PFSK-1 (cell line): ENCODE results near the gene SIPA1.
A peak's percentile ranks its signal among the peaks of the same experiment; 100 is the strongest.

ENCODE experiments used
- FOXP2 ChIP-seq: optimal IDR thresholded peaks from 2 replicates; pipeline ENCODE3; 2011; ENCODE audit warnings: borderline replicate concordance, control low read depth, inconsistent platforms; ENCODE audit not compliant: insufficient read depth; ENCODE audit errors: extremely low read length, extremely low read depth
- POLR2AphosphoS5 ChIP-seq: IDR thresholded peaks from 2 replicates; pipeline ENCODE4 v1.6.1; 2012; ENCODE audit warnings: low read depth, mild to moderate bottlenecking, control low read depth, low read length, moderate library complexity
- REST ChIP-seq, 2 experiments: IDR thresholded peaks; 2 replicates each; pipeline versions ENCODE4 v1.6.1 to v1.8.0; 2011 to 2012; ENCODE audit warnings: low read depth in 2 of 2, low read length in 2 of 2, control low read depth in 1 of 2, inconsistent platforms in 1 of 2, mild to moderate bottlenecking in 1 of 2, moderate library complexity in 1 of 2; ENCODE audit not compliant: insufficient read depth in 1 of 2
- SIN3A ChIP-seq: IDR thresholded peaks from 2 replicates; pipeline ENCODE4 v1.6.1; 2012; ENCODE audit warnings: mild to moderate bottlenecking, low read length, moderate library complexity, borderline replicate concordance; ENCODE audit not compliant: insufficient read depth
- TAF1 ChIP-seq: IDR thresholded peaks from 2 replicates; pipeline ENCODE4 v1.6.1; 2012; ENCODE audit warnings: low read length, control low read depth, borderline replicate concordance; ENCODE audit not compliant: insufficient read depth

SIPA1 gene

GRCh38 chr11:65692367-65692766 lies 54.5 kb downstream of the SIPA1 start:
- TF ChIP-seq FOXP2: no peak
- no peak for TF ChIP-seq POLR2AphosphoS5
- no peak for TF ChIP-seq SIN3A
- TF ChIP-seq REST (IDR thresholded peaks at IDR 0.05; ENCODE audit: insufficient read depth in 1 of 2, low read depth in 2 of 2, low read length in 2 of 2): no peak
- no peak for TF ChIP-seq TAF1

- TF ChIP-seq POLR2AphosphoS5: no peak
- no peak for TF ChIP-seq SIN3A
- no peak for TF ChIP-seq TAF1
- TF ChIP-seq REST (IDR thresholded peaks at IDR 0.05; ENCODE audit: insufficient read depth in 1 of 2, low read depth in 2 of 2, low read length in 2 of 2): no peak
- no peak for TF ChIP-seq FOXP2
These were observed 57.7 kb downstream of the SIPA1 start for GRCh38 chr11:65695459-65696241.

- TF ChIP-seq SIN3A (no peak), FOXP2 (no peak), REST (IDR thresholded peaks at IDR 0.05; ENCODE audit: insufficient read depth in 1 of 2, low read depth in 2 of 2, low read length in 2 of 2) (no peak), POLR2AphosphoS5 (no peak), TAF1 (no peak)
These were observed 59.1 kb downstream of the SIPA1 start for GRCh38 chr11:65696802-65697552.

- TF ChIP-seq FOXP2 (peak; percentile 91), SIN3A (no peak)
These were observed 60.3 kb downstream of the SIPA1 start for GRCh38 chr11:65698205-65698604.

GRCh38 chr11:65699306-65699705 lies 61.4 kb downstream of the SIPA1 start:
- TF ChIP-seq REST (IDR thresholded peaks at IDR 0.05; ENCODE audit: insufficient read depth in 1 of 2, low read depth in 2 of 2, low read length in 2 of 2) (no peak), TAF1 (no peak), SIN3A (no peak), FOXP2 (no peak), POLR2AphosphoS5 (no peak)
